ENCODE data around the gene GALNT2.

DNA sequence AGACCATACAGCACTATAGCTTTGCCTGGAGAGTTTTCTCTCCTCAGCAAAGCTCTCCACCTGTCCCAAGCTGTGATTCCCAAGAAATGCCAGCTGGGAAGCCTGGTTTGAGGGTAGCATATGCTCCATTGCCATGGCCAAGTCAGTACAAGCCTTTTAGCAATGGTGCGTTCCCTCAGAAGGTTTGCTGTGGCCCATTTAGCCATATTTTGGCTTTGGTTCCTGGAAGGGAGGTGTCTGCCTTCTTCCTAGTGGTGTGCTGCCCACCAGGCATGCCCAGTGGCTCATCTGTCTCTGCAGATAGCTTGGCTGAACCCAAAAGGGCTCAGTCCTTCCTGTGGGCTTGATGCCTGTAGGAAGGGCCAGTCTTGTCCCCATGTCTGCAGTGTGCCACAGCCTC lies 32.4 kb downstream of the GALNT2 start:
- no peak for TF ChIP-seq CHD2 (IDR thresholded peaks at IDR 0.05; ENCODE audit: low read length, partially characterized antibody)
- TF ChIP-seq, protein P1, sequence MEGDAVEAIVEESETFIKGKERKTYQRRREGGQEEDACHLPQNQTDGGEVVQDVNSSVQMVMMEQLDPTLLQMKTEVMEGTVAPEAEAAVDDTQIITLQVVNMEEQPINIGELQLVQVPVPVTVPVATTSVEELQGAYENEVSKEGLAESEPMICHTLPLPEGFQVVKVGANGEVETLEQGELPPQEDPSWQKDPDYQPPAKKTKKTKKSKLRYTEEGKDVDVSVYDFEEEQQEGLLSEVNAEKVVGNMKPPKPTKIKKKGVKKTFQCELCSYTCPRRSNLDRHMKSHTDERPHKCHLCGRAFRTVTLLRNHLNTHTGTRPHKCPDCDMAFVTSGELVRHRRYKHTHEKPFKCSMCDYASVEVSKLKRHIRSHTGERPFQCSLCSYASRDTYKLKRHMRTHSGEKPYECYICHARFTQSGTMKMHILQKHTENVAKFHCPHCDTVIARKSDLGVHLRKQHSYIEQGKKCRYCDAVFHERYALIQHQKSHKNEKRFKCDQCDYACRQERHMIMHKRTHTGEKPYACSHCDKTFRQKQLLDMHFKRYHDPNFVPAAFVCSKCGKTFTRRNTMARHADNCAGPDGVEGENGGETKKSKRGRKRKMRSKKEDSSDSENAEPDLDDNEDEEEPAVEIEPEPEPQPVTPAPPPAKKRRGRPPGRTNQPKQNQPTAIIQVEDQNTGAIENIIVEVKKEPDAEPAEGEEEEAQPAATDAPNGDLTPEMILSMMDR (IDR thresholded peaks at IDR 0.05) = no peak
- TF ChIP-seq, protein P2, sequence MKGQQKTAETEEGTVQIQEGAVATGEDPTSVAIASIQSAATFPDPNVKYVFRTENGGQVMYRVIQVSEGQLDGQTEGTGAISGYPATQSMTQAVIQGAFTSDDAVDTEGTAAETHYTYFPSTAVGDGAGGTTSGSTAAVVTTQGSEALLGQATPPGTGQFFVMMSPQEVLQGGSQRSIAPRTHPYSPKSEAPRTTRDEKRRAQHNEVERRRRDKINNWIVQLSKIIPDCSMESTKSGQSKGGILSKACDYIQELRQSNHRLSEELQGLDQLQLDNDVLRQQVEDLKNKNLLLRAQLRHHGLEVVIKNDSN (IDR thresholded peaks at IDR 0.05; ENCODE audit: borderline replicate concordance, low read depth) = no peak
- TF ChIP-seq RAD21 (IDR thresholded peaks at IDR 0.05; ENCODE audit: low read length) = no peak
- TF ChIP-seq SMC3 (IDR thresholded peaks at IDR 0.05; ENCODE audit: low read depth, low read length) = no peak
- TF ChIP-seq TCF12 (IDR thresholded peaks at IDR 0.05) = no peak
